HepG2 (cell line): ENCODE measurements around the gene C18orf63. TPM values are rescaled to one million over a fixed set of nuclear protein-coding genes. Genes with fewer than 3 reads are reported as not detected.

ENCODE experiments used
- ARNT ChIP-seq: fragments of 450-650 bp; IDR thresholded peaks from 2 replicates; pipeline ENCODE4 v1.6.1; 2017
- BHLHE40 ChIP-seq: IDR thresholded peaks from 2 replicates; pipeline ENCODE4 v1.6.1; 2011; ENCODE audit warnings: low read length, improper control_type of control experiment
- CEBPG ChIP-seq: IDR thresholded peaks from 2 replicates; pipeline ENCODE4 v1.6.1; 2016
- FOSL1 ChIP-seq: sonication (generic); formaldehyde crosslinking; IDR thresholded peaks from 2 replicates; pipeline ENCODE4 v1.9.0; 2021; ENCODE audit warnings: missing genetic modification reagents, borderline replicate concordance
- GTF2F1 ChIP-seq: fragments of 150-350 bp; IDR thresholded peaks from 2 replicates; pipeline ENCODE4 v1.6.1; 2014; ENCODE audit warnings: low read length
- HNRNPL ChIP-seq: fragments of 200-400 bp; formaldehyde crosslinking; IDR thresholded peaks from 2 replicates; pipeline ENCODE4 v1.6.1; 2017; ENCODE audit warnings: mild to moderate bottlenecking, low read depth, low read length
- JUNB ChIP-seq: sonication (generic); formaldehyde crosslinking; IDR thresholded peaks from 2 replicates; pipeline ENCODE4 v1.8.0; 2022; ENCODE audit warnings: missing genetic modification reagents, mild to moderate bottlenecking, borderline replicate concordance
- KAT7 ChIP-seq: IDR thresholded peaks from 2 replicates; pipeline ENCODE4 v1.6.1; 2018; ENCODE audit warnings: borderline replicate concordance, missing compliant biosample characterization
- MBD4 ChIP-seq: IDR thresholded peaks from 2 replicates; pipeline ENCODE4 v1.6.1; 2012; ENCODE audit warnings: low read length, inconsistent platforms, borderline replicate concordance
- MIER3 ChIP-seq: IDR thresholded peaks from 2 replicates; pipeline ENCODE4 v1.6.1; 2016; ENCODE audit warnings: missing compliant biosample characterization, borderline replicate concordance
- NCOA5 ChIP-seq: sonication (generic); formaldehyde crosslinking; IDR thresholded peaks from 2 replicates; pipeline ENCODE4 v1.4.0; 2020; ENCODE audit warnings: missing genetic modification reagents
- PHF21A ChIP-seq: sonication (generic); formaldehyde crosslinking; IDR thresholded peaks from 2 replicates; pipeline ENCODE4 v1.5.0; 2020; ENCODE audit warnings: mild to moderate bottlenecking, missing genetic modification reagents
- PITX1 ChIP-seq: sonication (generic); formaldehyde crosslinking; IDR thresholded peaks from 2 replicates; pipeline ENCODE4 v1.5.1; 2020; ENCODE audit warnings: mild to moderate bottlenecking, missing genetic modification reagents
- RXRA ChIP-seq: sonication (generic); formaldehyde crosslinking; IDR thresholded peaks from 2 replicates; pipeline ENCODE4 v1.5.1; 2020; ENCODE audit warnings: missing genetic modification reagents
- SIX4 ChIP-seq: sonication (generic); formaldehyde crosslinking; IDR thresholded peaks from 2 replicates; pipeline ENCODE4 v1.4.0; 2020; ENCODE audit warnings: missing genetic modification reagents
- SRY ChIP-seq: sonication (generic); formaldehyde crosslinking; IDR thresholded peaks from 2 replicates; pipeline ENCODE4 v1.8.0; 2022; ENCODE audit warnings: mild to moderate bottlenecking, missing genetic modification reagents
- ZFY ChIP-seq: sonication (generic); formaldehyde crosslinking; IDR thresholded peaks from 2 replicates; pipeline ENCODE4 v1.4.0; 2020; ENCODE audit warnings: missing genetic modification reagents
- ZNF17 ChIP-seq: sonication (generic); formaldehyde crosslinking; IDR thresholded peaks from 2 replicates; pipeline ENCODE4 v1.5.0; 2020; ENCODE audit warnings: mild to moderate bottlenecking, missing genetic modification reagents
- ZNF234 ChIP-seq: sonication (generic); formaldehyde crosslinking; conservative IDR thresholded peaks from 2 replicates; pipeline ENCODE4 v1.5.1; 2020; ENCODE audit warnings: mild to moderate bottlenecking, missing genetic modification reagents
- ZNF292 ChIP-seq: sonication (generic); formaldehyde crosslinking; IDR thresholded peaks from 2 replicates; pipeline ENCODE4 v1.8.1; 2022; ENCODE audit warnings: mild to moderate bottlenecking, low read depth, missing genetic modification reagents, borderline replicate concordance
- ZNF335 ChIP-seq: sonication (generic); formaldehyde crosslinking; IDR thresholded peaks from 2 replicates; pipeline ENCODE4 v1.4.0; 2020; ENCODE audit warnings: missing genetic modification reagents
- ZNF496 ChIP-seq: sonication (generic); formaldehyde crosslinking; IDR thresholded peaks from 2 replicates; pipeline ENCODE4 v1.8.1; 2023; ENCODE audit warnings: mild to moderate bottlenecking, moderate library complexity, missing genetic modification reagents; ENCODE audit not compliant: insufficient replicate concordance
- ZNF558 ChIP-seq: sonication (generic); formaldehyde crosslinking; IDR thresholded peaks from 2 replicates; pipeline ENCODE4 v1.9.0; 2022; ENCODE audit warnings: mild to moderate bottlenecking, missing genetic modification reagents, borderline replicate concordance
- ZNF790 ChIP-seq: sonication (generic); formaldehyde crosslinking; IDR thresholded peaks from 2 replicates; pipeline ENCODE4 v1.8.0; 2022; ENCODE audit warnings: missing genetic modification reagents, mild to moderate bottlenecking, borderline replicate concordance
- polyA plus RNA-seq, 8 experiments: library from polyadenylated mRNA; depleted of rRNA in 3 of 8; stranded (reverse) in 7 of 8; unstranded in 1 of 8; fragments of >200 nt; fragmentation: Illumina TruSeq in 4 of 8; extraction: Trizol in 4 of 8; gene quantifications; 2 replicates each; pipeline versions ENCODE4 v1.2.1 to v1.2.3, GENCODE V29; 2011 to 2016; ENCODE audit warnings: low read depth in 4 of 8, missing spikeins in 1 of 8, mixed read lengths in 1 of 8; ENCODE audit not compliant: insufficient read depth in 1 of 8
- total RNA-seq, 5 experiments: library from RNA; depleted of rRNA; stranded (reverse); fragments of >200 nt; fragmentation: Illumina TruSeq; extraction: Trizol; gene quantifications; 2 replicates each; pipeline ENCODE4 v1.2.3, GENCODE V29; 2016; ENCODE audit warnings: low read depth in 1 of 5
- TF ChIP-seq, protein P1 (sequence below): sonication (generic); formaldehyde crosslinking; IDR thresholded peaks from 2 replicates; pipeline ENCODE4 v1.4.0; 2020; ENCODE audit warnings: low read depth, missing genetic modification reagents
- TF ChIP-seq, protein P2 (sequence below): sonication (generic); formaldehyde crosslinking; conservative IDR thresholded peaks from 2 replicates; pipeline ENCODE4 v1.8.0; 2022; ENCODE audit warnings: low read depth, missing genetic modification reagents

Gene C18orf63
- total and polyA plus RNA-seq, 2 of the 13 experiments (the other 11 are each of a cell fraction or from before 2014, with no cell fraction given), result 0.01 TPM; not detected in 1

DNA sequence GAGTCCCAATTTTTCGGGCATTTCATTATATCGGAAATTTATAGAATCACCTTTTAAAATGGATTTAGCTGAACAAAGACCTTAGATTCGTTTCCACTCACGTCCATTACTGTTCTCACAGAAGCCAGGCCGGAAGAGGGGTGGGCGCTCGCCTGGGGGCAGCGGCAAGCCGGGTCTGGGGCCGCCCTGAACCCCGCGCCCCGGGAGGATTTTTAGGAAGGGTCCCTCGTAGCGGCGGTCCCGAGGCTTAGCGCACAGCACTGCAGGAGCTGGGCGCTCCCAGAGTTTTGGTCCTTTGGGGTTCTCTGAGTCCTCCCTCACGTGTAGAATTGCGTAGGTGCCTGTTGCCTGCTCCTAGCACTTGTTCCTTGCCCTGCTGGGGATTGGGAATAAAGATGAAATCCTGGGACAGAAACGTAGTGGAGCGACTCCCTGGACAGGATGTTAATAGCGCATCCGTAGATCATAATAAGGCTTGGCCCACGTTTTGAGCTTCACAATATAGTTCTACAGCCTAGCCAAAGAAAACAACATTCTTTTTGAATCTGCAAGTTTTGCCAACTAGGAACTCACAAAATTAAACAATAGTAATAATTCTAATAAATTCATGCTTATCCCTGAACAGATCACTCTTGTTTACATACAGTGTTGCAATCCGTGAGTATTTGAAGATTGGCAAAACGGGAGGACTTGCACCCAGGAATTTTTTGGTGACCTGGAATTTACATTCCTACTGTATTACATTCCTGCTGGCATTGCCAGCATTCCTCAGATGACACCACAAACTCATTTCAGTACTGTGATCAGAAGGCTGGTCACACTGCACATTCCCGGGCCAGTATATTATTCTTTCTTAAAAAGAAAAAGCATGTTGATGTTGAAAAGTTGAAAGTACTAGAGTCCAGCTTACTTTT is 875 bp downstream of the C18orf63 start (continued):
- no peak; the same call in 1 of the 2 replicates for TF ChIP-seq RXRA (CRISPR knock-in tag)
- TF ChIP-seq ZNF790 (CRISPR knock-in tag), result no peak
- no peak for TF ChIP-seq MBD4
- TF ChIP-seq ZNF496 (CRISPR knock-in tag), result no peak
- TF ChIP-seq PITX1 (CRISPR knock-in tag), result no peak
- TF ChIP-seq MIER3, result 0 out of 2 replicates have a peak, but pooled peaks have one; percentile 19
- TF ChIP-seq, protein P1, sequence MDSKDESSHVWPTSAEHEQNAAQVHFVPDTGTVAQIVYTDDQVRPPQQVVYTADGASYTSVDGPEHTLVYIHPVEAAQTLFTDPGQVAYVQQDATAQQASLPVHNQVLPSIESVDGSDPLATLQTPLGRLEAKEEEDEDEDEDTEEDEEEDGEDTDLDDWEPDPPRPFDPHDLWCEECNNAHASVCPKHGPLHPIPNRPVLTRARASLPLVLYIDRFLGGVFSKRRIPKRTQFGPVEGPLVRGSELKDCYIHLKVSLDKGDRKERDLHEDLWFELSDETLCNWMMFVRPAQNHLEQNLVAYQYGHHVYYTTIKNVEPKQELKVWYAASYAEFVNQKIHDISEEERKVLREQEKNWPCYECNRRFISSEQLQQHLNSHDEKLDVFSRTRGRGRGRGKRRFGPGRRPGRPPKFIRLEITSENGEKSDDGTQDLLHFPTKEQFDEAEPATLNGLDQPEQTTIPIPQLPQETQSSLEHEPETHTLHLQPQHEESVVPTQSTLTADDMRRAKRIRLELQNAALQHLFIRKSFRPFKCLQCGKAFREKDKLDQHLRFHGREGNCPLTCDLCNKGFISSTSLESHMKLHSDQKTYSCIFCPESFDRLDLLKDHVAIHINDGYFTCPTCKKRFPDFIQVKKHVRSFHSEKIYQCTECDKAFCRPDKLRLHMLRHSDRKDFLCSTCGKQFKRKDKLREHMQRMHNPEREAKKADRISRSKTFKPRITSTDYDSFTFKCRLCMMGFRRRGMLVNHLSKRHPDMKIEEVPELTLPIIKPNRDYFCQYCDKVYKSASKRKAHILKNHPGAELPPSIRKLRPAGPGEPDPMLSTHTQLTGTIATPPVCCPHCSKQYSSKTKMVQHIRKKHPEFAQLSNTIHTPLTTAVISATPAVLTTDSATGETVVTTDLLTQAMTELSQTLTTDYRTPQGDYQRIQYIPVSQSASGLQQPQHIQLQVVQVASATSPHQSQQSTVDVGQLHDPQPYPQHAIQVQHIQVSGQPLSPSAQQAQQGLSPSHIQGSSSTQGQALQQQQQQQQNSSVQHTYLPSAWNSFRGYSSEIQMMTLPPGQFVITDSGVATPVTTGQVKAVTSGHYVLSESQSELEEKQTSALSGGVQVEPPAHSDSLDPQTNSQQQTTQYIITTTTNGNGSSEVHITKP (CRISPR knock-in tag), result no peak
- TF ChIP-seq FOSL1 (CRISPR knock-in tag), result no peak
- no peak for TF ChIP-seq ZNF234 (CRISPR knock-in tag)
- TF ChIP-seq CEBPG (CRISPR knock-in tag), result peak; percentile 83
- no peak for TF ChIP-seq JUNB (CRISPR knock-in tag)
- no peak for TF ChIP-seq ARNT
- 0 out of 2 replicates have a peak, but pooled peaks have one; percentile 19 for TF ChIP-seq SIX4
- no peak for TF ChIP-seq GTF2F1
- TF ChIP-seq, protein P2, sequence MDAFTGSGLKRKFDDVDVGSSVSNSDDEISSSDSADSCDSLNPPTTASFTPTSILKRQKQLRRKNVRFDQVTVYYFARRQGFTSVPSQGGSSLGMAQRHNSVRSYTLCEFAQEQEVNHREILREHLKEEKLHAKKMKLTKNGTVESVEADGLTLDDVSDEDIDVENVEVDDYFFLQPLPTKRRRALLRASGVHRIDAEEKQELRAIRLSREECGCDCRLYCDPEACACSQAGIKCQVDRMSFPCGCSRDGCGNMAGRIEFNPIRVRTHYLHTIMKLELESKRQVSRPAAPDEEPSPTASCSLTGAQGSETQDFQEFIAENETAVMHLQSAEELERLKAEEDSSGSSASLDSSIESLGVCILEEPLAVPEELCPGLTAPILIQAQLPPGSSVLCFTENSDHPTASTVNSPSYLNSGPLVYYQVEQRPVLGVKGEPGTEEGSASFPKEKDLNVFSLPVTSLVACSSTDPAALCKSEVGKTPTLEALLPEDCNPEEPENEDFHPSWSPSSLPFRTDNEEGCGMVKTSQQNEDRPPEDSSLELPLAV (CRISPR knock-in tag), result no peak
- TF ChIP-seq ZNF292 (CRISPR knock-in tag), result no peak
- peak; percentile 39; the same call in 1 of the 2 replicates for TF ChIP-seq PHF21A
- TF ChIP-seq BHLHE40, result peak; percentile 22; the same call in 1 of the 2 replicates
- TF ChIP-seq ZNF335 (CRISPR knock-in tag), result no peak
- no peak for TF ChIP-seq SRY (CRISPR knock-in tag)
- no peak for TF ChIP-seq KAT7
- no peak for TF ChIP-seq ZFY (CRISPR knock-in tag)
- no peak for TF ChIP-seq ZNF17 (CRISPR knock-in tag)
- no peak for TF ChIP-seq HNRNPL
- TF ChIP-seq ZNF558 (CRISPR knock-in tag), result no peak
- TF ChIP-seq NCOA5 (CRISPR knock-in tag), result no peak
